ENCODE measurements around the gene RPRD2. TPM values are rescaled to one million over a fixed set of nuclear protein-coding genes. Genes with fewer than 3 reads are reported as not detected.

The RPRD2 gene
- total and polyA plus RNA-seq, 9 of the 15 experiments (the other 6 are each of a cell fraction or from before 2014, with no cell fraction given): 1.5 to 21.6 (median 7.7) TPM

GRCh38 chr1:150498342-150498741 is 134.4 kb downstream of the RPRD2 start:
- Histone ChIP-seq H3K4me2 (ENCODE audit: insufficient read depth, low read length) (no peak overlapping the region), H3K4me3 (no peak overlapping the region), H2AFZ (ENCODE audit: low read depth, low read length) (no peak overlapping the region), H3K27ac (ENCODE audit: extremely low read depth, low read depth, low read length) (no peak overlapping the region), H3K9ac (ENCODE audit: insufficient read depth in 1 of 2, low read depth in 2 of 2, low read length in 2 of 2) (no peak overlapping the region), H3K9me3 (replicated peaks; ENCODE audit: control insufficient read depth, insufficient read depth, low read depth, low read length) (no peaks in the 10 kb centered on the region), H4K20me1 (replicated peaks; ENCODE audit: control insufficient read depth, insufficient read depth, low read length) (no peaks in the 10 kb centered on the region), H3K79me2 (ENCODE audit: control insufficient read depth, insufficient read depth, low read length) (no peaks in the 10 kb centered on the region), H3K4me1 (replicated peaks in 1 of 2; ENCODE audit: control insufficient read depth in 2 of 2, insufficient read depth in 2 of 2, low read length in 2 of 2) (no peaks in the 10 kb centered on the region; a peak in 1 of 5 replicates), H3K9me1 (ENCODE audit: control insufficient read depth, insufficient read depth, low read length) (no peaks in the 10 kb centered on the region), H3K27me3 (ENCODE audit: control insufficient read depth in 2 of 2, insufficient read depth in 2 of 2, low read length in 2 of 2) (no peaks in the 10 kb centered on the region), H3K36me3 (ENCODE audit: control insufficient read depth, insufficient read depth, low read length) (peaks cover 57% of the 10 kb centered on the region; the same call in 2 of the 3 replicates)
- POLR2A ChIA-PET: interaction anchor here (1.1 to 1.4 kb wide), 2 partner anchors 9 to 10 kb away, joined by 3 to 6 read pairs; partner anchors contain the start of gene ECM1
- intact Hi-C loops (cut with micrococcal nuclease): no loop called here
- no peak for TF ChIP-seq ZNF717 (CRISPR knock-in tag; IDR thresholded peaks at IDR 0.05)
- TF ChIP-seq CEBPZ (IDR thresholded peaks at IDR 0.05; ENCODE audit: borderline replicate concordance, low read depth, low read length): no peak
- TF ChIP-seq EP300 (IDR thresholded peaks at IDR 0.05; ENCODE audit: low read length): no peak
- 0 out of 2 replicates have a peak, but pooled peaks have one; percentile 19 for TF ChIP-seq RBFOX2 (IDR thresholded peaks at IDR 0.05; ENCODE audit: low read depth, low read length)
- TF ChIP-seq MAFG (tag; conservative IDR thresholded peaks at IDR 0.05): no peak
- no peak for TF ChIP-seq KHSRP (IDR thresholded peaks at IDR 0.05)
- no peak for ATAC-seq
- no TSS peak for BruUV-seq (replicated peaks)
- WGBS (ENCODE audit: insufficient coverage, low coverage, missing lambda C conversion rate): 89% methylated on average over 9 of the region's 10 CpGs
- in situ Hi-C loops (cut with MboI): no loop called here
- no peak for FAIRE-seq
- CTCF ChIA-PET (ENCODE audit: low intra/inter-chr PET ratio): no interaction called here
- DNase-seq (ENCODE audit: extremely low read depth in 1 of 4, low spot score in 3 of 4): no peak
